SU-DHL-6 (cell line): Measurements from ENCODE around the gene IFT52.

Experiments
- CTCF ChIP-seq: fragments of 200-600 bp; sonication (generic); IDR thresholded peaks from one replicate; pipeline ENCODE4 v1.5.1; 2017; ENCODE audit warnings: antibody characterized with exemption, mild to moderate bottlenecking, low read length, moderate library complexity; ENCODE audit not compliant: insufficient read depth, poor library complexity, severe bottlenecking
- EZH2phosphoT487 ChIP-seq: fragments of 200-600 bp; sonication (generic), shearing (Covaris generic); conservative IDR thresholded peaks from 2 replicates; pipeline ENCODE4 v1.6.1; 2018; ENCODE audit warnings: mild to moderate bottlenecking, antibody characterized with exemption, low read length, moderate library complexity, mixed read lengths

- TF ChIP-seq CTCF (no peak), EZH2phosphoT487 (no peak)
These were observed 91.7 kb downstream of the IFT52 start for GRCh38 chr20:43682446-43682845.
